ENCODE measurements around the gene ZNF212. TPM values are rescaled to one million over a fixed set of nuclear protein-coding genes. Genes with fewer than 3 reads are reported as not detected.

The ZNF212 gene
- total RNA-seq, 1 donor from 2014 or later, result 8.8 TPM

GRCh38 chr7:149210551-149210950 lies 28.9 kb upstream of the ZNF212 start:
- H3K9me3 ChIP-seq, result no peaks in the 10 kb centered on the region
- H3K4me3 ChIP-seq, result no peak overlapping the region
- no peak for TF ChIP-seq POLR2AphosphoS5 (IDR thresholded peaks at IDR 0.05; ENCODE audit: insufficient read depth in 1 of 2, low read depth in 1 of 2)
- TF ChIP-seq CTCF (IDR thresholded peaks at IDR 0.05), result no peak
- no peak for TF ChIP-seq POLR2A (IDR thresholded peaks at IDR 0.05)
- H3K27me3 ChIP-seq, result no peaks in the 10 kb centered on the region
- intact Hi-C loops (cut with DNase I), result no loop called here
- H3K4me1 ChIP-seq, result no peaks in the 10 kb centered on the region
- H3K36me3 ChIP-seq, result peaks cover 0 to 77% of the 10 kb centered on the region in 2 donors
- no peak for DNase-seq (ENCODE audit: extremely low spot score in 2 of 2)
- H3K27ac ChIP-seq, result no peak overlapping the region

DNA sequence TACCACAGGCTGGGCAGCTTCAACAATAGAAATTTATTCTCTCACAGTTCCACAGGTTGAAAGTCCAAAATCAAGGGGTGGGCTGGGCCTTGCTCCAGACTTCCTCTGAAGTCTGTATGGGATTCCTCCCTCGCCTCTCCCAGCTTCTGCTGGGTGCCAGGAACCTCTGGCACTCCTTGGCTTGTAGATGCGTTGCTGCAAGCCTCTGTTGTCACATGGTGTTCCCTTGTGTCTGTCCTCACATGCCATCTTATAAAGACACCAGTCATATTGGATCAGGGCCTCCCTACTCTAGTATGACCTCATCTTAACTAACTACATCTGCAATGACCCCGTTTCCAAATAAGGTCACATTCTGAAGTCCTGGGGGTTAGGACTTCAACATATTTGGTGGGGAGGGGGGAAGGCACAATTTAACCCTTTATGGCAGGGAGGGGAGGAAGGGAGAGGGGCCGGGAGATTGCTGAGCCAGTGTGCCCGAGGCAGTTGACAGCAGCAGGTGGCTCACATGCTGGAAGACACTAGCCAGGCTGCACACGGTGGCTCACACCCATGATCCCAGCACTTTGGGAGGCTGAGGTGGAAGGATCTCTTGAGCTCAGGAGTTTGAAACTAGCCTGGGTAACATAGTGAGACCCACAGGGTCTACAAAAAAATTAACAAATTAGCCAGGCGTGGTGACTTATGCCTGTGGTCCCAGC lies 25.3 kb upstream of the ZNF212 start:
- intact Hi-C loops (cut with DNase I), result no loop called here
- no peak for TF ChIP-seq CTCF (IDR thresholded peaks at IDR 0.05)
- TF ChIP-seq POLR2A (IDR thresholded peaks at IDR 0.05), result no peak
- TF ChIP-seq POLR2AphosphoS5 (IDR thresholded peaks at IDR 0.05; ENCODE audit: insufficient read depth in 1 of 2, low read depth in 1 of 2), result no peak
- Histone ChIP-seq H3K4me1 (no peaks in the 10 kb centered on the region), H3K36me3 (peaks cover 0 to 77% of the 10 kb centered on the region in 2 donors), H3K4me3 (no peak overlapping the region), H3K9me3 (no peaks in the 10 kb centered on the region), H3K27ac (no peak overlapping the region), H3K27me3 (no peaks in the 10 kb centered on the region)
- DNase-seq (ENCODE audit: extremely low spot score in 2 of 2), result no peak

DNA sequence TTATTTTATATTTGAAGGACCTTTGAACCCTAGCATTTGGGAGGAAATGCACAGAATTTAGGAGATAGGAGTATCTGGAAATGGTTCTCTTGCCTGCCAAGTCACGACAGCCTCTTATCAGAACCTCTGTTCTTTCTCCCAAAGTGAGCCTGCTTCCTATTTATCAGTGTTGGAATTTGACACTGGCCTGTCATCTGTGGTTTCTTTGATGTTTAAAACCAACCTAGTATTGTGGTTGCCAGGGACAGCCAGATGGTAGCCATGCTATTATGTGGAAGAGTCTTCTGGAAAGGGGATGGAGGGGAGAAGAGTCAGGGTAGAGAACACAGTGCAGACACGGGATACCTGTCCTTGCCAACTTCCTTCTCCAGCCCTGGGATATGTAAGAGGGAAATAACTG lies 23.0 kb upstream of the ZNF212 start:
- Histone ChIP-seq H3K9me3 (no peaks in the 10 kb centered on the region), H3K27ac (no peak overlapping the region), H3K27me3 (no peaks in the 10 kb centered on the region), H3K36me3 (peaks cover 0 to 81% of the 10 kb centered on the region in 2 donors), H3K4me3 (no peak overlapping the region), H3K4me1 (no peaks in the 10 kb centered on the region)
- DNase-seq (ENCODE audit: extremely low spot score in 2 of 2), result no peak
- intact Hi-C loops (cut with DNase I), result no loop called here
- no peak for TF ChIP-seq POLR2A (IDR thresholded peaks at IDR 0.05)
- TF ChIP-seq POLR2AphosphoS5 (IDR thresholded peaks at IDR 0.05; ENCODE audit: insufficient read depth in 1 of 2, low read depth in 1 of 2), result no peak
- no peak for TF ChIP-seq CTCF (IDR thresholded peaks at IDR 0.05)

DNA sequence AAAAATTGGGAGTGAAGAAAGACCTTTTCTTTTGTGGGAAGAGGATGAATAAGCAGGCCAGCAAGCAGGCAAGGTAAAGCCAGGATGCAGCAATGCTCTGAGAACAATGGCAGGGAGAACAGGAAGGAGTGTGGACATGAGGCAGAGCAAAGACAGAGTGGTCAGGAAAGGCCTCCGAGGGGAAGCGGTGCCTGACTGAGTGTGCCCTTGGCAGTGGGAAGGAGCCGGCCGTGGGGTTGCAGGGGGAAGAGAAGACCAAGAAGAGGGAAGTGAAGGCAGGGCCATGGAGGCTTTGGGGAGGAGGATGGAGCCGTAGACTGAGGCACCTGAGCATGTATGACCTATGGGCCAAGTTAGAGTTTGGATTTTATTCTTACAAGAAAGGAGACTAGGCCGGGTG lies 21.9 kb upstream of the ZNF212 start:
- TF ChIP-seq POLR2A (IDR thresholded peaks at IDR 0.05), result no peak
- no peak for TF ChIP-seq POLR2AphosphoS5 (IDR thresholded peaks at IDR 0.05; ENCODE audit: insufficient read depth in 1 of 2, low read depth in 1 of 2)
- TF ChIP-seq CTCF (IDR thresholded peaks at IDR 0.05), result no peak
- intact Hi-C loops (cut with DNase I), result no loop called here

More for the DNA sequence above, 21.9 kb upstream of the ZNF212 start:
- Histone ChIP-seq H3K4me1 (no peaks in the 10 kb centered on the region), H3K4me3 (no peak overlapping the region), H3K27ac (no peak overlapping the region), H3K27me3 (no peaks in the 10 kb centered on the region), H3K36me3 (peaks cover 0 to 73% of the 10 kb centered on the region in 2 donors), H3K9me3 (no peaks in the 10 kb centered on the region)
- DNase-seq (ENCODE audit: extremely low spot score in 2 of 2), result no peak
